Glutamatergic neuron (in vitro differentiated cells): ENCODE measurements around the gene PTPRR. TPM values are rescaled to one million over a fixed set of nuclear protein-coding genes. Genes with fewer than 3 reads are reported as not detected.

ENCODE experiments used
- DNase-seq: peaks from one replicate; pipeline ENCODE4 v3.0.0; 2022
- H3K27ac Mint-ChIP-seq: one replicate; pipeline ENCODE4 v1.8.0; 2020; ENCODE audit warnings: mild to moderate bottlenecking, mixed read lengths, inconsistent platforms; ENCODE audit not compliant: unreplicated experiment
- H3K27me3 Mint-ChIP-seq: one replicate; pipeline ENCODE4 v1.8.0; 2020; ENCODE audit warnings: mild to moderate bottlenecking, moderate library complexity, mixed read lengths, inconsistent platforms; ENCODE audit not compliant: unreplicated experiment
- H3K36me3 Mint-ChIP-seq: one replicate; pipeline ENCODE4 v1.8.0; 2020; ENCODE audit warnings: mild to moderate bottlenecking, mixed read lengths, inconsistent platforms; ENCODE audit not compliant: unreplicated experiment
- H3K4me1 Mint-ChIP-seq: one replicate; pipeline ENCODE4 v1.8.0; 2020; ENCODE audit warnings: mild to moderate bottlenecking, low read depth, mixed read lengths, inconsistent platforms; ENCODE audit not compliant: unreplicated experiment
- H3K4me3 Mint-ChIP-seq: one replicate; pipeline ENCODE4 v1.8.0; 2020; ENCODE audit warnings: mild to moderate bottlenecking, mixed read lengths, inconsistent platforms; ENCODE audit not compliant: unreplicated experiment
- H3K9me3 Mint-ChIP-seq: one replicate; pipeline ENCODE4 v1.8.0; 2020; ENCODE audit warnings: mild to moderate bottlenecking, moderate library complexity, mixed read lengths, inconsistent platforms; ENCODE audit not compliant: unreplicated experiment
- total RNA-seq: library from RNA; stranded (reverse); fragmentation: NEBNext Ultra II Directional; extraction: Animal tissue kit (Norgen Biotek cat#: 25700); gene quantifications from one replicate; pipeline ENCODE4 v1.2.1, GENCODE V29; 2021; ENCODE audit not compliant: unreplicated experiment
- TF ChIP-seq, protein P1 (sequence below): fragments of 200-600 bp; sonication (generic); IDR thresholded peaks from one replicate; pipeline ENCODE4 v1.5.0; 2021; ENCODE audit not compliant: partially characterized antibody, unreplicated experiment

The PTPRR gene
- total RNA-seq, 1 donor from 2014 or later, result 0.34 TPM

DNA sequence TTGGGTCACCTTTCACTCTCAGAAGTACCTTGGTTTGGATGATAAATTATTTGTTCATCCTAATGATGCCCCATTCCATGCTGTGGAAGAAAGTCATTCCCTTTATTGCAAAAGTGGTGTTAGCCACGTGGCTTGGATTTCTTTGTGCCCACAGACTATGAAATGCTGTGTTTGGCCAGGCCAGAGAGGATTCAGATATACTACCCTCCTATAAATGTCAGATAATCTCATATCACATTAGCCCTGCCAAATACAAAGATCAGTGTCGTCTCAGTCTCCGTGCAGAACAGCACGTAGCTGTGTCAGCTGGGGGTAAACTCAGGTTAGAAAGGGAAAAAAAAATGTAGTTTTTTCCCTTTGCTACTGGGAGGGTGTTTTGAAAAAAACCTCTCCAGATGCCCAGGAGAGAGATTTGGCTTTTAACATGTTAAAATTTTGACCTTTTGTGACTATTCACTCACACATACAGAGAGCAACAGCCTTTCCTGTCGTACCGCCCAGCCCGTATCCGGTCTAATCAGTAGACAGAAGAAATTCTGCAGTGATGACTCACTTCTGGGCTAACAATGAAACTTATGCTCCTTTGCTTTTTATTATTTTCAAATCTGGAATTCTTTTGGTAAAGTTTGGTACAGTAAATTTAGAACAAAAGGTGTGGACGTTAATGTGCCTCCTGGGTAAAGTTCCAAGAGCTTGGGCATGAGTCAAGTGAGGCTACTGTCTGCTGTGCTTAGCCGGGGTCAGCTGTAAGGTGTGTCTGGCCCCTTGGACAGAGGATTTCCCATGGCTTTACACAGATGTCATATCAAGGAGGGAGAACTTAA is 274.8 kb downstream of the PTPRR start:
- Mint-ChIP-seq H3K27ac (no peak overlapping the region), H3K9me3 (no peaks in the 10 kb centered on the region), H3K4me3 (no peak overlapping the region), H3K36me3 (no peaks in the 10 kb centered on the region), H3K4me1 (no peaks in the 10 kb centered on the region), H3K27me3 (no peaks in the 10 kb centered on the region)
- TF ChIP-seq, protein P1, sequence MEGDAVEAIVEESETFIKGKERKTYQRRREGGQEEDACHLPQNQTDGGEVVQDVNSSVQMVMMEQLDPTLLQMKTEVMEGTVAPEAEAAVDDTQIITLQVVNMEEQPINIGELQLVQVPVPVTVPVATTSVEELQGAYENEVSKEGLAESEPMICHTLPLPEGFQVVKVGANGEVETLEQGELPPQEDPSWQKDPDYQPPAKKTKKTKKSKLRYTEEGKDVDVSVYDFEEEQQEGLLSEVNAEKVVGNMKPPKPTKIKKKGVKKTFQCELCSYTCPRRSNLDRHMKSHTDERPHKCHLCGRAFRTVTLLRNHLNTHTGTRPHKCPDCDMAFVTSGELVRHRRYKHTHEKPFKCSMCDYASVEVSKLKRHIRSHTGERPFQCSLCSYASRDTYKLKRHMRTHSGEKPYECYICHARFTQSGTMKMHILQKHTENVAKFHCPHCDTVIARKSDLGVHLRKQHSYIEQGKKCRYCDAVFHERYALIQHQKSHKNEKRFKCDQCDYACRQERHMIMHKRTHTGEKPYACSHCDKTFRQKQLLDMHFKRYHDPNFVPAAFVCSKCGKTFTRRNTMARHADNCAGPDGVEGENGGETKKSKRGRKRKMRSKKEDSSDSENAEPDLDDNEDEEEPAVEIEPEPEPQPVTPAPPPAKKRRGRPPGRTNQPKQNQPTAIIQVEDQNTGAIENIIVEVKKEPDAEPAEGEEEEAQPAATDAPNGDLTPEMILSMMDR, result no peak
- DNase-seq, result no peak

DNA sequence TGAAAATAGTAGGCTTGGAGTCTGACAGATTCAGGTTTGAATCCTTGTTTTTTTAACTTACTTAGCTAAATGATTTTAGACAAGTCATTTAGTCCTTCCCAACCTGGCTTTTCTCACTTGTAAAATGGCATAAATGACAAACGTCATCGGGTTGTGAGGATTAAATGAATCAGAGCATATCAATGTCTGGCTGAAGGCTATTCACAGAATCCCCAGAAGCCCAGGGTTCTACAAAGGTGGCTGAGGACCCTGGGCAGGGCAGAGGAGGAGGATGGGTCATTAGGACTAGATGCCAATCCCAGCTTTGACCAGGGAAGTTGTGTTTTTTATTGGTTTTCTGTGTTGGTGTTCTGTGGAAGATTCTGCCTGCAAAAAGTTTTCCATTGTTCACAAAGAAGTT is 275.7 kb downstream of the PTPRR start:
- TF ChIP-seq, protein P1, result no peak
- no peaks in the 10 kb centered on the region for H3K9me3 Mint-ChIP-seq
- no peaks in the 10 kb centered on the region for H3K4me1 Mint-ChIP-seq
- H3K4me3 Mint-ChIP-seq, result no peak overlapping the region
- H3K27ac Mint-ChIP-seq, result no peak overlapping the region
- no peaks in the 10 kb centered on the region for H3K36me3 Mint-ChIP-seq
- DNase-seq, result no peak
- H3K27me3 Mint-ChIP-seq, result no peaks in the 10 kb centered on the region

DNA sequence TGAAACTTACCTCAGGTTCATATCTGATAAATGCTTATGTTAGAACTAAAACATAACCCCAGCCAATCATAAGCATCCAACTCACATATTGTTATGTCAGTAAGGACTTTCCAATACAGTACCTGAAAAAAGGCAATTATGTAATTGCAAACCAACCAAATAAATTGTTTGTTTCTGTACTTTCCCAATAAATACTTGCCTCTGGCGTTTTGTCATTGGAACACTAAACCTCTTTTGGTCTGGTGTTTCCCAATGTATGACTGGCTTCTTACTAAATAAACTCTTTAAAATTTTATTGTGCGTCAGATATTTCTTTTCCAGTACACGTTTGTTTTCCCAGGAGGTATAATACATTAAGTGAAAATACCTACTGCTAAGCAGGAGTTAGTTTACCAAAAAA is 276.6 kb downstream of the PTPRR start:
- no peaks in the 10 kb centered on the region for H3K27me3 Mint-ChIP-seq
- no peak overlapping the region for H3K27ac Mint-ChIP-seq
- no peaks in the 10 kb centered on the region for H3K9me3 Mint-ChIP-seq
- DNase-seq, result no peak
- TF ChIP-seq, protein P1, result no peak
- no peaks in the 10 kb centered on the region for H3K4me1 Mint-ChIP-seq
- H3K36me3 Mint-ChIP-seq, result no peaks in the 10 kb centered on the region
- no peak overlapping the region for H3K4me3 Mint-ChIP-seq

DNA sequence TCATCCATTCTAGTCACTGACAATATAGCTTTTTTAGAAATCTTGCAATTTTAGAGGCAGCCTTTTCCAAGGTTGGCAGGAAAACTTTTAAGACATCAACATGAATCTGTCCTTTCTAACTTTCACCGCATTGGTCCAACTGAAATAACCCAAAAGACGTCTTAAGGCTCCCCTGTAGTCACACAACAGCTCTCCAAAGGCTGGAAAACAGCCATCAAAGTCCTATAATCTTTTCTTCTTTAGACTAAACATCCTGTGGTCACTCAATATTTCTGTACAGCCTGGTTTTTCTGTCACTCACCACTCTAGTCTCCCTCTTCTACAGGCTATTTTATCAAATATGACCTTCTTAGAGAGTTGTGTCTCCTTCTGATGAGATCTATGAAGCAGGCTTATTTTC is 278.8 kb downstream of the PTPRR start:
- no peak overlapping the region for H3K27ac Mint-ChIP-seq
- H3K4me1 Mint-ChIP-seq, result no peaks in the 10 kb centered on the region
- no peaks in the 10 kb centered on the region for H3K9me3 Mint-ChIP-seq
- no peak overlapping the region for H3K4me3 Mint-ChIP-seq
- DNase-seq, result no peak
- no peaks in the 10 kb centered on the region for H3K36me3 Mint-ChIP-seq
- no peaks in the 10 kb centered on the region for H3K27me3 Mint-ChIP-seq
- TF ChIP-seq, protein P1, result no peak

DNA sequence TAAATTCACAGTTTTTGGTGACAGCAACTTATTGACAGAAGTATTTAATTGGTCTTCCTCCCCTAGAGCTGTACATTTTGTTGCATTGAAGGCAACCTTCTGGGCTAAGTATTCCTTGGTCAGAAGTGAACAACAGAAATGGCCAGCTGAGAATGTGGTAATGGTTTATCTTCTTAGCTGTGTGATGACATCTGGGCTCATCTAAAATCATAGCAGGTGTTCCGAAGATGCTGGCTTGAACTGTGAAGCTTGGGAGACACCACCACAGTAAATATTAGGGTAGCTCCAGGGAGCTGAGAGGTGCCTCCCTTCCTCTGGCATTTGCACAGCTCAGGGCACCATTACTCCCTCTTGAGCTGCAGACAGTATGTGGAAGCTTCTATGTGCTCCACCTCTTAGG is 279.6 kb downstream of the PTPRR start:
- no peaks in the 10 kb centered on the region for H3K9me3 Mint-ChIP-seq
- H3K4me1 Mint-ChIP-seq, result no peaks in the 10 kb centered on the region
- H3K4me3 Mint-ChIP-seq, result no peak overlapping the region
- no peaks in the 10 kb centered on the region for H3K36me3 Mint-ChIP-seq
- H3K27ac Mint-ChIP-seq, result no peak overlapping the region
- no peaks in the 10 kb centered on the region for H3K27me3 Mint-ChIP-seq
- TF ChIP-seq, protein P1, result no peak
- no peak for DNase-seq
